ENCODE measurements around the gene FAM20A. TPM values are rescaled to one million over a fixed set of nuclear protein-coding genes. Genes with fewer than 3 reads are reported as not detected.

The FAM20A gene
- total RNA-seq (2014; rRNA removed; shearing (Covaris generic)), result 0.02 TPM in 1 of 2 replicates, not detected in the other

DNA sequence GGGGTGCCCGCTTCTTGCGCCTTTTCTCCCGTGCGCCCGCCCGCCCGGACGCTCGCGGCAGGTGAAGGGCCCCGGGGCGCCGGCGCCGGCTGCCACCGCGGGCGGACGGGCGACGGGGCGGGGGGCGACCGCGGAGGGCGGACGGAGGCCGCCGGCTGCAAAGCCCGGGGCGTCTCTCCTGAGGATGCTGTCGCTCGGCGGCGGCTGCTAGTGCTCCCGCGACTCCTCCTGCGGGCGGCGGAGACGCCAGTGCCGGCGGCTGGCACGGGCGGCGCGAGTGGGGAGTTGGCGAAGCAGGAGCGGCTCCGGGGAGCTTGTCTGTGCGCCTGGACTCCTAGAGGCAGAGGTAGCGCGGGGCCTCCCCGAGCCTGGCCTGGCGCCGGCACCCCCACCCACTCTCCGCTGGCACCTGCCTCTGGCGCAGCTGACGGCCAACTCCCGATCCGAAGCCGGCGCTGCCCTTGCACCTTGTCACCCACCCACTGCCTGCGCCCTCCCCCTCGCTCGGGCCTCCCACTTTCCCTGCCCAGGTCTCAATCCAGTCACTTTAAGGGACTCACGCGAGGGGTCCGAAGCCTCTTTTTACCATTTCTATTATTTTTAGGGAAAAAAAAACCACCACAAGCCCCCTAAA is at the start of gene FAM20A:
Gene FAM20A (minus strand): TSS at position 437 of the 634 bp plus-strand sequence. CDS start 701 bp downstream, outside the sequence.
- DNase-seq (ENCODE audit: low read depth), result no peak

DNA sequence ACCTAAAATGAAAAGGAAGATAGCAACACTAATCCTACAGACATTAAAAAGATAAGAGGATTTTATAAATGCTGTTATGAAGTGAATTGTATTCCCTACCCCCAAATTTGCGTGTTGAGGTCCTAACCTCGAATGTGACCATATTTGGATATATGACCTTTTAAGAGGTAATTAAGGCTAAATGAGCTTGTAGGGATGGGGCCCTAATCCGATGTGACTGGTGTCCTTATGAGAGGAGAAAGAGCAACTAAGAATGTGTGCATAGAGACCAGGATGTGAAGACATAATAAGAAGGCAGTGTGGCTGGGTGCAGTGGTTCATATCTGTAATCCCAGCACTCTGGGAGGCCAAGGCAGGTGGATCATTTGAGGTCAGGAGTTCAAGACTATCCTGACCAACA is 48.2 kb upstream of the FAM20A start:
- DNase-seq (ENCODE audit: low read depth), result no peak

- no peak for DNase-seq (ENCODE audit: low read depth)
Measured at GRCh38 chr17:68646626-68647526, 45.7 kb upstream of the FAM20A start.

- DNase-seq (ENCODE audit: low read depth), result no peak
Measured at GRCh38 chr17:68642118-68642412, 40.9 kb upstream of the FAM20A start.

DNA sequence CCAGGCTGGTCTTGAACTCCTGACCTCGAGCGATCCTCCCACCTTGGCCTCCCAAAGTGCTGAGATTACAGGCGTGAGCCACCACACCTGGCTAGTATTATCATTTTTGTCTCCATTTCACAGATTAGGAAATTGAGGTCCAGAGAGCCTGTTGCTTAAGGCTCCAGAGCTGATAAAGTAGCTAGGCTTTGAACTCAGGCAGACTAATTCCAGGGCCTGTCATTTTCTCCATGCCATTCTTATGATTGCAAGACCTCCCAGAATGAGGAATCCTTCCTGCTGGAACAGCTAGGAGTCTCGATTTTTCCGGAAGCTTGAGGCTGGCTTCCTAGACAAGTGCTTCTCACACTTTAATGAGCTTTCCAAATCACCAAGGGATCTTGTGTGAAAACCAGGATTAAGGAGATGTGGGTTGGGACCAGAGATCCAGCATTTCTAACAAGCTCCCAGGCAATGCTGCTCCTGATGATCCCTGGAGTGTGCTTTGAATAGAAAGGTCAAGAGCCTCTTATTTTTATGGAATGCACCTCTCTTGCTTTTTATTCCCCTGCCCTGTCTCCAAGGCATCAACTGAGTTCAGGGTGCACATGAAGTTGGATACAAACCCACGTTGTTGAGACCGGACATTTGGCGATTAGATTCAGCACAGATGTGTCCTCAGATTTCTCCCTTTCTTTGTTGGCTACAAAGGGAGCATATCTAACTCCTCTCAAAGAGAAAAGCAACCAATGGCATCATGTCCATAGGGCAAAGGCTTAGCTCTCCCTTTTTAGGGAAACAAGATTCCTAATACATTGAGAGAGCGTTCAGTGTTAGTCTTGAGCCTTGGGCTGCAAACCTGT is 40.3 kb upstream of the FAM20A start:
- DNase-seq (ENCODE audit: low read depth), result no peak

DNA sequence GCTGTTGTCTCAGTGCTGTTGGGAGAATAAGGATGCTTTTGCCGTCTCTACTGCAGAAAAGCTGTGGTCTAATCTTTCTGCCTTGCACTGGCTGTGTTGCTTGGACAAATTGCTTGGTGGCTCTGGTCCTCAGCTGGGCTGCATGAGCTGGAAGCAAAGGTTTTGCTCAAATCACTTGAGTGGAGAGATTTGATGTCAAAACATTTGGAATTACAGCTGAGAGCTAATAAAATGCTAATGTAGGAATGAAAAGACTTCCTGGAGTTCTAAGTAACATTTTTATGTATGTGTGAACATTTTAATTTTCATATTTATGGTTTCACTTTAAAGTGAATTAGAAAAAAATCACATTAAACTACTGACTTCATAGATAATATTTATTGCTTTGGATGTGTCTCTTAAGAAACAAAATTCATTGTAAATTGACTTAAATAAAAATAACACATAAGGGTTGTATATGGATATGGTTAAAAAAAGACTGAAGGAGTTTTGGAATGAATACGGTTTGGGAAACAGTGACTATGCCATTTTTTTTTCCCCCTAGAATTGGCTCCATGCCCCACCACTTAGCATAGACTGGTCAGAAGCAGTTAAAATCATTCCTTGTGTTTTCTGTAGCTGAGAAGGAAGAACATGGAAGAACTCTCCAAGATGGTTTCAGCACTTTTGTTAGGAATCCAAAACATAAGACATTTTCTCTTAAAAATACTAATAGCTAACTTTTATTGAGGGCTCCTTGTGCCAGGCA is 39.2 kb upstream of the FAM20A start:
- no peak for DNase-seq (ENCODE audit: low read depth)

GRCh38 chr17:68634345-68634876 is 33.2 kb upstream of the FAM20A start:
- no peak for DNase-seq (ENCODE audit: low read depth)

DNA sequence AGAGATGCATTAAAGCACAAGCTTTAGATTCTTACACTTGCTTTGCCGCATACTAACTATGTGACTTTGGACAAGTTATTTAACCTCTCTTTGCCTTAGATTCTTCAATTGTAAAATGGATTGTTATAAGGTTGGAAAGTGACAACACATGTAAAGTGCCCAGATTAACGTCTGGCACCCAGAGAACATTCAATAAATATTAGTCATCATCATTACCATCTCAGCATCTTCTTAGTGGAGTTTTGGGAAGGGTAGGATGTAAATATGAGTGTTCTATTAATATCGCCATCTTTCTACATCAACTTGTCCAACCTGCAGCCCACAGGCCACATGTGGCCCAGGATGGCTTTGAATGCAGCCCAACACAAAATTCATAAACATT is 27.4 kb upstream of the FAM20A start:
- DNase-seq (ENCODE audit: low read depth), result no peak

DNA sequence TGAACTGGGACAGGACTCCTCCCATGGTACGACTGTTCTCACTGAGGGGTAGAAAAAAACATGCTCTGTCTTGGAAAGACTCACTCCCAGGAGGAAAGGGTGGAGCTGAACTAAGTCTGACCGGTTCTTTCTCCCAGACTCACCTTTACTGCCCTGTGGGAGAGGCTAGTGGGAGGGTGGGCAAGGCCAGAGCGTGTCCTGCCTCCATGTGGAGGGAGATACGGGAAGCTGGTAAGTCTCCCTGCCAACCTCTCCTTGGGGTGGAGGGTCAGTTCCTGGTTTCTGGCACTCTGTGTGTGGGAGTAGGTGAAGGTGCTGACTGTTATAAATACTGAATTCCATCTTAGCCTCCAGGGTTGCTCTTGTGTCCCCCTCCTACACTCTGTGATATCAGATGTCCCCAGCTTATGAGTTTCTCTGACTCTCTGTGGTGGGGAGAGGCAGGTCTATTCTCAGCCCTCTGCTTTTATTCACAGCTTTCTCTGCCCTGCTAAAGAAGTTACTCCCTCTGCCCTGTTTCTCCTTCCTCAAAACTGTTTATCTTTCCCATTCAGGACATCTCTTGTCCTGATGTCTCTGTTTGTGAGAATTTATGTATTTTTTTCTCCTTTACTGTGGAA is 26.9 kb upstream of the FAM20A start:
- no peak for DNase-seq (ENCODE audit: low read depth)

DNA sequence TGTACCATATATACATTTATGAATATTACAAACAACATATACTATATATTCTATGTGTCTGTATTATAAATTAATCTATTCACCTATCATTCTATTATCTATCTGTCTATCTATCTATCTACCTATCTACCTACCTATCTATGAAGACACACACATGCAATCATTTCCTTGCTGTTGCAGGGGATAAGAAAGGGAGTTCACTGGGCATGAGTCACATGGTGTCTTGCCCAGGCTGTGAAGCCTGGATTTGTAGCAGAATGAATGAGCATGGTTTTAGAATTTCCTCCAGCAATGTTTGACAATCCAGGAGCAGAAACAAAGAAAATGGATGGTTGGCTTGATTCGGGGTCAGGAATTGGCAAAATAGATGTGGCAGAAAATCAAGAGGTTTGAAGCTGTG is 23.2 kb upstream of the FAM20A start:
- DNase-seq (ENCODE audit: low read depth), result no peak

- no peak for DNase-seq (ENCODE audit: low read depth)
Measured at GRCh38 chr17:68623811-68624210, 22.6 kb upstream of the FAM20A start.

DNA sequence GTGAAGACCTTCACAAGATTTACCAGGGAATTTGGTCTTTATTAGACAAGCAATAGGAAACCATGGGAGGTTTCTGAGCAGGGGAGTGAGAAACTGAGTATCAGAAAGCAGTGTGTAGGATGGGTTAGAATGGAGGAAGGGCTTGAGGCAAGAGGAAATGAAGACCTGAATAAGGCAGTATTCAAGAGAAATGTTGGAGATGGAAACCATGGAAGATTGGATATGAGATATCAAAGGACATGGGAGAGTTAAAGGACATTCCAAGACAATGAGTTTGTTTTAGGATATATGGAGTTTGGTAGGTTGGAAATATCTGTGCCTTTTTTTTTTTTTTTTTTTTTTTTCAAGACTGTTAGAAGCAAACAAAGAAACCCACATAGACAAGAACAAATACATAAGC is 21.3 kb upstream of the FAM20A start:
- DNase-seq (ENCODE audit: low read depth), result no peak

DNA sequence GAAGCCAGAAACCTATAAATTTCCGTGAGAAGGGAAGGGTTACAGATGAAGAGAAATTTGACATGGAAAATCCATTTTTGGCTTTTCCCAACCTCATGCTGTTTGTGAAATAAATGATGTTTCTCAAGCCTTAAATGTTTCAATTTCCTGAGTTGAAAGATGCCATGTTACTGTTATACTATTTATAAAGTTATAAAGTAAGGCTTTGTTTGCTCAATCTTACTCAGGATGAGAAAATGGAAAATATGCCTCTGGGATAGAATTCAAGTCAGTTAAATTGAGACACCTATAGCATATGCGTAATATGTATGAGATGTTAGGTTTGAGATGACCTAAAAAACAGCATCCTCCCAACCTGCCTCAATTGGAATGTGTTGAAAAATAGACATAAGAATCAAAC is 19.9 kb upstream of the FAM20A start:
- DNase-seq (ENCODE audit: low read depth), result no peak

DNA sequence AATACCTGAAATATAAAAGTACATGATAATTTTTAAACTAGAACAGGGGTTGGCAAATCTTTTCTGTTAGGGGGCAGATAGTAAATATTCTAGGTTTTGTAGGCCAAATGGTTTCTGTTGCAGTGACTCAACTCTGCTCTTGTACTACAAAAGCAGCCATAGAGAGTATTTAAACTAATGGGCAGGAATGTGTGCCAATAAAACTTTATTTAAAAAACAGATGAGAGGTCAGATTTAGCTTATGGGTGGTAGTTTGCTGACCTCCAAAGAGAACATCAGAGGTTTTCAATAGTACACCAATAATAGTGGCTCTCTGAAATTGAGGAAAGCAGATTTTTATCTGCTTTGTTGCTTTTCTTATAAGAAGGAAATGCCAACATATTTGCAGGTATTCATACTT is 15.2 kb upstream of the FAM20A start:
- DNase-seq (ENCODE audit: low read depth), result no peak

DNA sequence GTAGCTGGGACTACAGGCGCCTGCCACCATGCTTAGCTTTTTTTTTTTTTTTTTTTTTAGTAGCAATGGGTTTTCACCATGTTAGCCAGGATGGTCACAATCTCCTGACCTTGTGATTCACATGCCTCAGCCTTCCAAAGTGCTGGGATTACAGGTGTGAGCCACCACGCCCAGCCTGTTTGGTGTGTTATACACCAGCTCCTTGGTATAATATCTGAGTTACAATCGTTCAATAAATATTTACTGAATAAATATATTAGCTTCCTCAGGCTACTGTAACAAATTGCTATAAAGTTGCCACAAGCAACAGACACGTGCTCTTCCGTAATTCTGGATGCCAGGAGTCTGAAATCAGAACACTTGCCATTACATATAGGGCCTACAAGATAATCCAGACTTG is 13.6 kb upstream of the FAM20A start:
- no peak for DNase-seq (ENCODE audit: low read depth)

DNA sequence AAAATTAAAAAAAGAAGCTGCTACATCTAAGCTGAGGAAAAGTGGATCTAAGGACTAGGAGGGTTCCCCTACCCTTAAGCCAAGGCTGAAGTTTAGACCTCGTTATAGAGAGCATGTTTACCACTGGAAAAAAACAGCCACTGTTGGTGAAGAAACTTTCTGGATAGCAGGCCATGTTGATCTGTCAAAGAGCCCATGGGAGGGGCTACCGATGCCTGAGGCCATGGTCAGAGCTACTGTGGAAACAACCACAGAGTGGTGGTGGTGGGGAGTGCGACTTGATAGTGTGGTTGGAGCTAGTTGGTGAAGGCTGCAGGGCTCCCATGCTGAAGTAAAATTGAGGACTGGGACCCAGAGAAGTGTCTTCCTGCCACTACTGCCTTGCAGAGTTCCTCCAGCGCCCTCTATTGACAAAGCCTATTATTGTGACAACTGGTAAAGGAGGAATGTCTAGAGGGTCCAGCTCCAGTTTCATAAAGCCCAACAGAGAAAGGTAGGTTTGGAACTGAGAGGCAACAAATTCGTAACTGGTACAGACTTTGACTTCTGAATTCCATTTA is 12.7 kb upstream of the FAM20A start:
- DNase-seq (ENCODE audit: low read depth), result peak; percentile 39

DNA sequence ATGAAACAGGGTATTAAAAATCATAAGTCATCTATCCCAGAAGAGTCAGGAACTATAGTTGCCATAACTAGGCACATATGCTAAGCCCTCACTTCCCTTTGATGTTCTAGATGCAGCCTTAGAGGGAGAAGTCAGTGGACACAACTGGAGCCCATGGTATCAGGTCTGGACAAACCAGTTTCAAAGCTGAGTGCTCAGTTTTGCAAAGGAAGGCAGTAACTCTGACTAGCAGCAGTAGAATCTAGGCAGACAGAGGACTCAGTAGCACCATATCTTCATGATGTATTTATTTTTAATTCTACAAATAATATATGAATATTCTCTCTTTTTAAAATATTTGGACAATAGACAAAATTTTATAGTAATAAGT is 11.7 kb upstream of the FAM20A start:
- no peak for DNase-seq (ENCODE audit: low read depth)

DNA sequence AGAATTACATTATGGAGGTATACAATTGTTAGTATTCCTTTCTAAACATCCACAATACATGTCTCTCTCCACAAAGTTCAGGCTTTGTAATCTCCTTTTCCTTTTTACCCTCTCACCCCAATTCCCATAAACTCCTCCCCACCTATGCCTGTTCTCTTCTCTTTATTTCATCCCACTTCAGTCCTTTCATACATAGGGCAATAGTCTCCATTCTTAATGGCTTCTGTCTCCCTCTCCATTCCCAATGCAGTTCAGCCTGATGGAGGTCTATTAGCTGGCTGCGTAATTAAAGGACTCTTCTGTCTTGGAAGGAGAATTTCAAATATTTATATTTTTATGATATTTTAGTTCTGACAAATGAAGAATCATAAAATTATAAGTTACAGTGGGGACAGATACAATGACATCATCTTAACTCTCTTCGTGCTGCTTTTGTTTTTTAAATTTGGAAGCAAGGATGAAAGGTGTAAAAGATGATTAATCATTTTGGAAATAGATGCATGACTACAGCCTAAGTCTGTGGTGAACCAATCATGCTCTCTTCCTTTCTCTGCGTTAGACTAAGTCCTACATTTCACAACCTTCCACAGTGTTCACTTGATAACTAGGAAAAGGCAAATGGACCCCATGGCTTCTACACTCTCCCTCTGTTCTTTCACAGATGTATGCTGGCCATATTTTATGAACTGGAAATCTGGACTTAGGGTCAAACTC is 11.2 kb upstream of the FAM20A start:
- no peak for DNase-seq (ENCODE audit: low read depth)

- DNase-seq (ENCODE audit: low read depth), result no peak
Measured at GRCh38 chr17:68611353-68612208, 10.4 kb upstream of the FAM20A start.
